22Rv1 (cell line): ENCODE measurements around the gene SYNE2.

Experiments
- ZFX ChIP-seq: fragments of 450-650 bp; IDR thresholded peaks from 2 replicates; pipeline ENCODE4 v1.6.1; 2017; ENCODE audit warnings: antibody characterized with exemption, borderline replicate concordance
- TF ChIP-seq, protein P1 (sequence below): fragments of 450-650 bp; IDR thresholded peaks from 2 replicates; pipeline ENCODE4 v1.5.1; 2017; ENCODE audit warnings: mild to moderate bottlenecking

GRCh38 chr14:63982629-63983028 is 129.8 kb downstream of the SYNE2 start:
- TF ChIP-seq, protein P1, sequence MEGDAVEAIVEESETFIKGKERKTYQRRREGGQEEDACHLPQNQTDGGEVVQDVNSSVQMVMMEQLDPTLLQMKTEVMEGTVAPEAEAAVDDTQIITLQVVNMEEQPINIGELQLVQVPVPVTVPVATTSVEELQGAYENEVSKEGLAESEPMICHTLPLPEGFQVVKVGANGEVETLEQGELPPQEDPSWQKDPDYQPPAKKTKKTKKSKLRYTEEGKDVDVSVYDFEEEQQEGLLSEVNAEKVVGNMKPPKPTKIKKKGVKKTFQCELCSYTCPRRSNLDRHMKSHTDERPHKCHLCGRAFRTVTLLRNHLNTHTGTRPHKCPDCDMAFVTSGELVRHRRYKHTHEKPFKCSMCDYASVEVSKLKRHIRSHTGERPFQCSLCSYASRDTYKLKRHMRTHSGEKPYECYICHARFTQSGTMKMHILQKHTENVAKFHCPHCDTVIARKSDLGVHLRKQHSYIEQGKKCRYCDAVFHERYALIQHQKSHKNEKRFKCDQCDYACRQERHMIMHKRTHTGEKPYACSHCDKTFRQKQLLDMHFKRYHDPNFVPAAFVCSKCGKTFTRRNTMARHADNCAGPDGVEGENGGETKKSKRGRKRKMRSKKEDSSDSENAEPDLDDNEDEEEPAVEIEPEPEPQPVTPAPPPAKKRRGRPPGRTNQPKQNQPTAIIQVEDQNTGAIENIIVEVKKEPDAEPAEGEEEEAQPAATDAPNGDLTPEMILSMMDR: no peak
- no peak for TF ChIP-seq ZFX
